SK-N-MC (cell line): ENCODE measurements around the gene FAAP20.

ENCODE experiments used
- EZH2 ChIP-seq: fragments of 200-600 bp; sonication (generic); IDR thresholded peaks from one replicate; pipeline ENCODE4 v1.6.1; 2017; ENCODE audit warnings: antibody characterized with exemption
- POLR2AphosphoS5 ChIP-seq: IDR thresholded peaks from 2 replicates; pipeline ENCODE4 v1.6.1; 2012; ENCODE audit warnings: mild to moderate bottlenecking, low read depth, low read length, borderline replicate concordance

DNA sequence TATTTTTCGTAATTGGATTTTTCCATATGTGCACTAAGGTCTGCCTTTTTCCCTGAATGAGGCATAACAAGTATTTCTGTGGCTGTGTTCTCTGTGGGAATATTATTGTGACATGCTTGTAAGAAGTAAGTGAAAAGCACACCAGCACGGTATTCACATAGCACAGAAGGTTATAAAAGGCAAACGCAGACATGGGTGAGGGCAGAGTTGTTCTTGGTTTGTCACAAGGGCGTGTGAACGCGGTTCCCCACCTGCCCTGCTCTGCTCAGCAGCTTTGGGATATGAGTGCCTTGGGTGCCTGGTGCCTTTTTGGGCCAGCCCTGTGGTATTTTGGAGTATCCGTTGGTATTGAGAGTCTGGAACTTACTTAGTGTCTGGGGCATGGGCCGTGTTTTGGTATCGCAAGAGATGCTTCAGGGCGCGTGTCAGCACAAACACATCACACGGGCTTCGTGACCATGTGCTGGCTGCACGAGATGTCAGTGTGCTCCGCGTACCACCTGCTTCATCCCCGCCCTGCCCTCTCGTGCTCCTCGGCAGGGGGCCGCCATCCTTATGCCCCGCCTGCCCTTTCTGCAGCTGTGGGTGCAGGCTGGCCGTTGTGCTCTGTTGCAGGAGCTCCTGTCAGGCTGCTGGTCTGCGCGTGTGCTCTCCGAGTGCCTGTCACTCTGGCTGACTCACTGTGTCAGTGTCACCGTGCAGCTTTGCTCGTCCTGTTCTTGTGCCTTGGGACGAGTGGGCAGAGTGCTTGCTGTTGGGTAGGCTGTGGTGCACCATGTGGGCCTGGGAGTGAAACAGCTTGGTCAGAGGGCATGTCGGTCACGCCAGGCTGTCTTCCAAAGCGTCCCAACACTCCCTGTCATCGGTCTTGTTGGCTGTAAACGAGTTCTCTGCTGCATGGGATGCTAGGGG, 48.5 kb upstream of the FAAP20 start:
- TF ChIP-seq EZH2 = no peak
- no peak for TF ChIP-seq POLR2AphosphoS5
